ENCODE results near the gene IQCE.

The IQCE gene

DNA sequence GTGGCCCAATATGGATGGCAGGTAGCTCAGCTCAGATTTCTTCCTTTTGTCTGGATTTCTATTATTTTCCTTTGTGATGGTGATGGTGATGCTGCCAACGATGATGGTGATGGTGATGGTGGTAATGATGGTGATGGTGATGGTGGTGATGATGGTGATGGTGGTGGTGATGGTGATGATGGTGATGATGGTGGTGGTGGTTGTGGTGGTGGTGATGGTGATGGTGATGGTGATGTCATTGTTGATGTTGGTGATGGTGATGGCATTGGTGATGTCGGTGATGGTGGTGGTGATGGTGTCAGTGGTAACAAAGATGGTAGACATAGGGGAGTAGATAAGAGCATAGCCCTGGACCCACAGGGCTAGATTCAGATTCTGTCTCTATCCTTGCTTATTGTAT, 98.4 kb downstream of the IQCE start:
- Histone ChIP-seq H2BK12ac (ENCODE audit: low read length) (no peak overlapping the region), H3K27me3 (ENCODE audit: insufficient read depth, low read length) (no peaks in the 10 kb centered on the region), H4K12ac (ENCODE audit: low read depth, low read length) (no peak overlapping the region), H3K36me3 (ENCODE audit: control insufficient read depth in 1 of 2, insufficient read depth in 2 of 2, low read length in 2 of 2) (peaks cover 80 to 82% of the 10 kb centered on the region in 2 experiments), H3K79me1 (ENCODE audit: low read length) (no peaks in the 10 kb centered on the region), H3K9me3 (ENCODE audit: insufficient read depth, low read depth, low read length) (peaks cover 2% of the 10 kb centered on the region), H3K4me3 (ENCODE audit: low read depth, low read length) (no peak overlapping the region), H3K4me1 (ENCODE audit: control insufficient read depth in 1 of 2, insufficient read depth in 2 of 2, low read length in 2 of 2) (peaks cover 0 to 3% of the 10 kb centered on the region in 2 experiments), H2BK120ac (ENCODE audit: insufficient read depth, low read length, poor library complexity) (no peak overlapping the region), H3K23ac (ENCODE audit: low read length) (no peak overlapping the region), H2BK5ac (ENCODE audit: low read depth, low read length, poor library complexity) (no peak overlapping the region), H2AK5ac (ENCODE audit: low read length) (no peak overlapping the region), H3K14ac (ENCODE audit: low read length) (no peak overlapping the region), H3K9ac (ENCODE audit: low read length) (no peak overlapping the region), H3K18ac (ENCODE audit: low read length) (no peak overlapping the region), H4K8ac (ENCODE audit: low read depth, low read length) (no peak overlapping the region), H3K4ac (ENCODE audit: low read depth, low read length) (no peak overlapping the region), H4K91ac (ENCODE audit: low read depth, low read length) (no peak overlapping the region), H3K79me2 (ENCODE audit: control insufficient read depth, insufficient read depth, low read length, poor library complexity) (no peaks in the 10 kb centered on the region), H2AFZ (ENCODE audit: insufficient read depth, low read length, poor library complexity) (no peak overlapping the region), H3K27ac (ENCODE audit: low read depth, low read length) (no peak overlapping the region), H3K4me2 (ENCODE audit: low read length) (no peak overlapping the region)
- DNase-seq: no peak
- WGBS (ENCODE audit: extremely low coverage, insufficient coverage, insufficient read length): no CpG with 5 or more reads among the region's 2 CpGs

GRCh38 chr7:2657920-2658671, 99.3 kb downstream of the IQCE start:
- Histone ChIP-seq H3K27me3 (ENCODE audit: insufficient read depth, low read length) (no peaks in the 10 kb centered on the region), H3K27ac (ENCODE audit: low read depth, low read length) (no peak overlapping the region), H3K9me3 (ENCODE audit: insufficient read depth, low read depth, low read length) (peaks cover 2% of the 10 kb centered on the region), H4K12ac (ENCODE audit: low read depth, low read length) (no peak overlapping the region), H3K79me1 (ENCODE audit: low read length) (no peaks in the 10 kb centered on the region), H3K4me3 (ENCODE audit: low read depth, low read length) (no peak overlapping the region), H3K23ac (ENCODE audit: low read length) (no peak overlapping the region), H3K4ac (ENCODE audit: low read depth, low read length) (no peak overlapping the region), H4K91ac (ENCODE audit: low read depth, low read length) (no peak overlapping the region), H2BK120ac (ENCODE audit: insufficient read depth, low read length, poor library complexity) (no peak overlapping the region), H3K36me3 (ENCODE audit: control insufficient read depth in 1 of 2, insufficient read depth in 2 of 2, low read length in 2 of 2) (peaks cover 82% of the 10 kb centered on the region in 2 experiments), H2BK12ac (ENCODE audit: low read length) (no peak overlapping the region), H2BK5ac (ENCODE audit: low read depth, low read length, poor library complexity) (no peak overlapping the region), H3K18ac (ENCODE audit: low read length) (no peak overlapping the region), H3K14ac (ENCODE audit: low read length) (no peak overlapping the region), H3K4me1 (ENCODE audit: control insufficient read depth in 1 of 2, insufficient read depth in 2 of 2, low read length in 2 of 2) (no peaks in the 10 kb centered on the region), H3K9ac (ENCODE audit: low read length) (no peak overlapping the region), H2AK5ac (ENCODE audit: low read length) (no peak overlapping the region), H4K8ac (ENCODE audit: low read depth, low read length) (no peak overlapping the region), H3K79me2 (ENCODE audit: control insufficient read depth, insufficient read depth, low read length, poor library complexity) (no peaks in the 10 kb centered on the region), H3K4me2 (ENCODE audit: low read length) (no peak overlapping the region), H2AFZ (ENCODE audit: insufficient read depth, low read length, poor library complexity) (no peak overlapping the region)
- DNase-seq: no peak
- no CpG with 5 or more reads among the region's 33 CpGs for WGBS (ENCODE audit: extremely low coverage, insufficient coverage, insufficient read length)

DNA sequence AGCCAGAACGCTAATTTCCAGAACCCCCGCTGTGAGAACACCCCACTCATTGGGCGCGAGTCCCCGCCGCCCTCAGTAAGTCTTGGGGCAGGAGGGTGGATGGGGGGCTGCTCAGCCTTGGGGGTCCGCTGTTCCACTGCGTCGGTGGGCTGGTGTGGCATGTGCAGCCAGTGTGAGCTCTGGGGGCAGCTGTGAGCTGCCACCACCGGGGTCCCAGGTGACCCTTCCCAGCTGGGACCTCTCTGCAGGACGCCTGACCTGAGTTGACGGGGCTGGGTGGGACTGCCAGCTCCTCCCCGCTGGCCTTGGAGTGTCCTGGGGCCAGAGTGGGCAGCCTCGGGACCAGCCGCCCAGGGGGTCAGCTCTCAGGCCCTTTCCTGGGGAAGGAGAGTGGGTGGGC, 100.2 kb downstream of the IQCE start:
- Histone ChIP-seq H3K79me1 (ENCODE audit: low read length) (no peaks in the 10 kb centered on the region), H4K8ac (ENCODE audit: low read depth, low read length) (no peak overlapping the region), H4K91ac (ENCODE audit: low read depth, low read length) (no peak overlapping the region), H3K36me3 (ENCODE audit: control insufficient read depth in 1 of 2, insufficient read depth in 2 of 2, low read length in 2 of 2) (peaks cover 79 to 80% of the 10 kb centered on the region in 2 experiments), H3K14ac (ENCODE audit: low read length) (no peak overlapping the region), H3K23ac (ENCODE audit: low read length) (no peak overlapping the region), H2BK120ac (ENCODE audit: insufficient read depth, low read length, poor library complexity) (no peak overlapping the region), H3K4me1 (ENCODE audit: control insufficient read depth in 1 of 2, insufficient read depth in 2 of 2, low read length in 2 of 2) (no peaks in the 10 kb centered on the region), H2BK5ac (ENCODE audit: low read depth, low read length, poor library complexity) (no peak overlapping the region), H3K4me3 (ENCODE audit: low read depth, low read length) (no peak overlapping the region), H3K27ac (ENCODE audit: low read depth, low read length) (no peak overlapping the region), H2BK12ac (ENCODE audit: low read length) (no peak overlapping the region), H3K9me3 (ENCODE audit: insufficient read depth, low read depth, low read length) (peaks cover 2% of the 10 kb centered on the region), H3K4me2 (ENCODE audit: low read length) (no peak overlapping the region), H2AFZ (ENCODE audit: insufficient read depth, low read length, poor library complexity) (no peak overlapping the region), H3K18ac (ENCODE audit: low read length) (no peak overlapping the region), H3K4ac (ENCODE audit: low read depth, low read length) (no peak overlapping the region), H2AK5ac (ENCODE audit: low read length) (no peak overlapping the region), H3K27me3 (ENCODE audit: insufficient read depth, low read length) (no peaks in the 10 kb centered on the region), H3K9ac (ENCODE audit: low read length) (no peak overlapping the region), H3K79me2 (ENCODE audit: control insufficient read depth, insufficient read depth, low read length, poor library complexity) (no peaks in the 10 kb centered on the region), H4K12ac (ENCODE audit: low read depth, low read length) (no peak overlapping the region)
- no peak for DNase-seq
- no CpG with 5 or more reads among the region's 15 CpGs for WGBS (ENCODE audit: extremely low coverage, insufficient coverage, insufficient read length)

- no CpG with 5 or more reads among the region's 36 CpGs for WGBS (ENCODE audit: extremely low coverage, insufficient coverage, insufficient read length)
- Histone ChIP-seq H3K9ac (ENCODE audit: low read length) (no peak overlapping the region), H4K91ac (ENCODE audit: low read depth, low read length) (no peak overlapping the region), H3K4me2 (ENCODE audit: low read length) (no peak overlapping the region), H2BK120ac (ENCODE audit: insufficient read depth, low read length, poor library complexity) (no peak overlapping the region), H3K14ac (ENCODE audit: low read length) (no peak overlapping the region), H3K18ac (ENCODE audit: low read length) (no peak overlapping the region), H3K27me3 (ENCODE audit: insufficient read depth, low read length) (no peaks in the 10 kb centered on the region), H3K9me3 (ENCODE audit: insufficient read depth, low read depth, low read length) (peaks cover 2% of the 10 kb centered on the region), H3K36me3 (ENCODE audit: control insufficient read depth in 1 of 2, insufficient read depth in 2 of 2, low read length in 2 of 2) (peaks cover 75 to 77% of the 10 kb centered on the region in 2 experiments), H3K27ac (ENCODE audit: low read depth, low read length) (no peak overlapping the region), H2AFZ (ENCODE audit: insufficient read depth, low read length, poor library complexity) (no peak overlapping the region), H3K79me1 (ENCODE audit: low read length) (no peaks in the 10 kb centered on the region), H4K8ac (ENCODE audit: low read depth, low read length) (no peak overlapping the region), H3K4me1 (ENCODE audit: control insufficient read depth in 1 of 2, insufficient read depth in 2 of 2, low read length in 2 of 2) (no peaks in the 10 kb centered on the region), H3K79me2 (ENCODE audit: control insufficient read depth, insufficient read depth, low read length, poor library complexity) (no peaks in the 10 kb centered on the region), H3K23ac (ENCODE audit: low read length) (no peak overlapping the region), H2BK5ac (ENCODE audit: low read depth, low read length, poor library complexity) (no peak overlapping the region), H2AK5ac (ENCODE audit: low read length) (no peak overlapping the region), H3K4ac (ENCODE audit: low read depth, low read length) (no peak overlapping the region), H3K4me3 (ENCODE audit: low read depth, low read length) (no peak overlapping the region), H4K12ac (ENCODE audit: low read depth, low read length) (no peak overlapping the region), H2BK12ac (ENCODE audit: low read length) (no peak overlapping the region)
- DNase-seq: no peak
Measured at GRCh38 chr7:2659556-2660358, 101.0 kb downstream of the IQCE start.
